Loucy (cell line): ENCODE data around the gene SRM.

Source experiments
- H2AFZ ChIP-seq: fragments of 200-600 bp; sonication (generic); 2 replicates; pipeline ENCODE4 v1.6.0; 2016; ENCODE audit warnings: antibody characterized with exemption, mild to moderate bottlenecking, low read length, moderate library complexity
- H3F3A ChIP-seq: fragments of 200-600 bp; 2 replicates; pipeline ENCODE4 v1.6.0; 2016; ENCODE audit warnings: antibody characterized with exemption, low read depth, mild to moderate bottlenecking
- H3K27me3 ChIP-seq: fragments of 200-600 bp; sonication (generic); 2 replicates; pipeline ENCODE4 v1.6.1; 2014; ENCODE audit warnings: low read length, mild to moderate bottlenecking; ENCODE audit not compliant: insufficient read depth, poor library complexity, severe bottlenecking
- H3K36me3 ChIP-seq: fragments of 200-600 bp; sonication (generic); 2 replicates; pipeline ENCODE4 v1.6.1; 2016; ENCODE audit warnings: low read length; ENCODE audit not compliant: insufficient read depth
- H3K4me1 ChIP-seq: fragments of 200-600 bp; sonication (generic); 2 replicates; pipeline ENCODE4 v1.5.1; 2014; ENCODE audit warnings: low read length, mild to moderate bottlenecking; ENCODE audit not compliant: insufficient read depth, poor library complexity, severe bottlenecking
- H3K4me2 ChIP-seq: fragments of 200-600 bp; sonication (generic); 2 replicates; pipeline ENCODE4 v1.6.0; 2014; ENCODE audit warnings: antibody characterized with exemption, low read length, low read depth, mild to moderate bottlenecking; ENCODE audit not compliant: poor library complexity, severe bottlenecking
- H3K4me3 ChIP-seq: fragments of 200-600 bp; sonication (generic); 2 replicates; pipeline ENCODE4 v1.5.1; 2014; ENCODE audit warnings: low read length, mild to moderate bottlenecking, mixed read lengths; ENCODE audit not compliant: poor library complexity, severe bottlenecking
- H3K79me2 ChIP-seq: fragments of 200-600 bp; sonication (generic); 2 replicates; pipeline ENCODE4 v1.6.1; 2014; ENCODE audit warnings: low read length; ENCODE audit not compliant: insufficient read depth
- H3K9ac ChIP-seq: fragments of 200-600 bp; sonication (generic); 2 replicates; pipeline ENCODE4 v1.6.0; 2014; ENCODE audit warnings: mild to moderate bottlenecking, low read depth, low read length, moderate library complexity; ENCODE audit not compliant: poor library complexity, severe bottlenecking
- H3K9me2 ChIP-seq: fragments of 200-600 bp; sonication (generic); replicated peaks from 2 replicates; pipeline ENCODE4 v1.6.1; 2016; ENCODE audit warnings: low read depth, low read length, mixed read lengths
- H3K9me3 ChIP-seq: fragments of 200-600 bp; sonication (generic); 2 replicates; pipeline ENCODE4 v1.6.1; 2014; ENCODE audit warnings: mild to moderate bottlenecking, antibody characterized with exemption, low read length, low read depth; ENCODE audit not compliant: insufficient read depth
- H4K20me1 ChIP-seq: fragments of 200-600 bp; sonication (generic); 2 replicates; pipeline ENCODE4 v1.6.0; 2014; ENCODE audit warnings: antibody characterized with exemption, low read length, mild to moderate bottlenecking; ENCODE audit not compliant: insufficient read depth, poor library complexity, severe bottlenecking
- CTCF ChIP-seq: fragments of 200-600 bp; sonication (generic); conservative IDR thresholded peaks from 2 replicates; pipeline ENCODE4 v1.5.1; 2014; ENCODE audit warnings: mild to moderate bottlenecking, antibody characterized with exemption, low read length
- EZH2phosphoT487 ChIP-seq: fragments of 200-600 bp; IDR thresholded peaks from 2 replicates; pipeline ENCODE4 v1.6.1; 2018; ENCODE audit warnings: antibody characterized with exemption, mild to moderate bottlenecking, moderate library complexity, borderline replicate concordance

SRM gene

DNA sequence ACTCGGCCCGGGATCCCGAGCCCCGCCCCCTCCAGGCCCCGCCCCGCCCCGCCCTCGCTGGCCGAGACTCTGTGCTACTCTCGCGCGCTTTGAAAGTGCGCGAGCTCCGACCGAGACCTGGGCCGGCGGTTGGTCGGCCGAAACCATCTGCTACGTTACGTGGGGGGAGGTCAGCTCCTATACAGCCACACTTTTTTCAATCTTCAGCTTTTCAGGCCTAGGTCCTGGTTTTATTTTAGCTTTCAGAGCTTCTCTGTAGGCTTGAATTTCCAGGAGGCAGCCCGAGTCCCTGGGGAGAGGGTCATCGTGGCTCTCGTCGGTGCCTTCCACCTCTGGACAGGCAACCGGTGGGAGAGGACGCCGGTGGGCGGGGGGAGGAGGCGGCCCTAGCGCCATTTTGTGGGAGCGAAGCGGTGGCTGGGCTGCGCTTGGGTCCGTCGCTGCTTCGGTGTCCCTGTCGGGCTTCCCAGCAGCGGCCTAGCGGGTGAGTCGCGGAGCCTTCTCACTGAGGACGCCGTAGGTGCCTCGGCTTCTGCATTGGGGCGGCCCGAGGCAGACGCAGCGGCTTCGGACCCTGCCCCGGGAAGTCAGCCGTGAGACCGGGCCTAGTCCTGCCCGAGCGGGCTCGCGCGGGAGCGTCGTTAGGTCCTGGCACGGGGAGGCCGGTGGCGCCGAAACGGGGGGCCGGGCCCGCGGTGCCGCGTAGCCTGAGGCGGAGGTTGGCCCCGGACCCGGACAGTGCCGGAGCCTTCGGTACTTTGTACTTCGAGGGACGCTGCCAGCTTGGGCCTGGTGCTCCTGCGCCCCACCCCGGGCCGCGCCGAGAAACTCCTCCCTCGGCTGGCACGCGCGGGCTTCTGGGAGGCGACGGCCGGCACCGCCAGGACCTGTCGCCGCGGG lies 47.3 kb downstream of the SRM start, which contains the start of gene TARDBP:
Gene TARDBP (plus strand): TSS at position 395 of the 900 bp plus-strand sequence. CDS start 1,074 bp downstream, outside the sequence.
- peak within 1 kb of the TSS; percentile 92 for H3K4me2 ChIP-seq
- no peaks in the 10 kb centered on the region for H3K9me3 ChIP-seq
- H2AFZ ChIP-seq = peak within 1 kb of the TSS; percentile 90
- peaks cover 49% of the 10 kb centered on the region for H3K79me2 ChIP-seq
- H3K4me3 ChIP-seq = peak within 1 kb of the TSS; percentile 97
- peaks cover 33% of the 10 kb centered on the region for H3K4me1 ChIP-seq
- no peaks in the 10 kb centered on the region for H3K27me3 ChIP-seq
- TF ChIP-seq CTCF = no peak
- no peak for TF ChIP-seq EZH2phosphoT487
- peak within 1 kb of the TSS; percentile 94 for H3K9ac ChIP-seq
- peaks cover 46% of the 10 kb centered on the region for H4K20me1 ChIP-seq
- no peaks in the 10 kb centered on the region for H3K9me2 ChIP-seq
- H3F3A ChIP-seq = no peaks in the 10 kb centered on the region
- H3K36me3 ChIP-seq = peaks cover 28% of the 10 kb centered on the region; the same call in 1 of the 2 replicates
